ENCODE results near the gene AQP2.

DNA sequence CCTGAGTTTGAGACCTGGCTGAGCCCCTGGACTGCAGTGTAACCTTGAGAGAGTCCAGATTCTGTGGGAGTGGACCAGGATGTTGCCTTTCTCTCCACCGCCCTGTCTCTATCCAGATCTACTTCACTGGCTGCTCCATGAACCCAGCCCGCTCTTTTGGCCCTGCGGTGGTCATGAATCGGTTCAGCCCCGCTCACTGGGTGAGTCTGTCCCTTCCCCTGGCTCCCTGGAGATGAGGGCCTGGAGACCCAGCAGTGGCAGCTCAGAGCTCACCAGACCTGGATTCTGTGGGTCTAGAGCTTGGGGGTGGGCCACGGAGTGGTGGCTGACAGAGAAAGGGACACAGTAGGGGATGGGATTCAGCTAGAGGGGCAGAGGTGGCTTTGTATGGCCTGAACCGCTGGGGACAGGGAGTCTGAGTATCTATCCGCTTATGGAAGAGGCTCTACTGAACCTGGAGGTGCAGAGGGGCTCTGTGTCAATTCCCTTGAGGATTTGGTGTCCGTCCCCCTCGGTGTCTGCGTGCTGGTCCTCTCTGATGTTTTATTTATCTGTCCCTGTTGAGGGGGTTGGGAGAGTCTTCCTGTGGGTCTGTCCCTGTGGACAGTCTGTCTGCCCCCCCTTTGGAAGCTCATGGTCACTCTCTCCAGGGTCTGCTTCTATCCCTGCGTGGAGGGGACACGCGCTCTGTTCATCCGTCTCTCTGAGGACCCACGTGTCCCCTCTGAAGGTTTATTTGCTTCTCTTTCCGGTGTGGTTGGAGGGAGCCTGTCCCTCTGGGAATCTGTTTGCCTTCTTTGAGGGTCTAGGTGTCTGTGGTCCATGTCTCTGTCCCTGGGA, 13.7 kb downstream of the AQP2 start:
- TF ChIP-seq, protein P1, sequence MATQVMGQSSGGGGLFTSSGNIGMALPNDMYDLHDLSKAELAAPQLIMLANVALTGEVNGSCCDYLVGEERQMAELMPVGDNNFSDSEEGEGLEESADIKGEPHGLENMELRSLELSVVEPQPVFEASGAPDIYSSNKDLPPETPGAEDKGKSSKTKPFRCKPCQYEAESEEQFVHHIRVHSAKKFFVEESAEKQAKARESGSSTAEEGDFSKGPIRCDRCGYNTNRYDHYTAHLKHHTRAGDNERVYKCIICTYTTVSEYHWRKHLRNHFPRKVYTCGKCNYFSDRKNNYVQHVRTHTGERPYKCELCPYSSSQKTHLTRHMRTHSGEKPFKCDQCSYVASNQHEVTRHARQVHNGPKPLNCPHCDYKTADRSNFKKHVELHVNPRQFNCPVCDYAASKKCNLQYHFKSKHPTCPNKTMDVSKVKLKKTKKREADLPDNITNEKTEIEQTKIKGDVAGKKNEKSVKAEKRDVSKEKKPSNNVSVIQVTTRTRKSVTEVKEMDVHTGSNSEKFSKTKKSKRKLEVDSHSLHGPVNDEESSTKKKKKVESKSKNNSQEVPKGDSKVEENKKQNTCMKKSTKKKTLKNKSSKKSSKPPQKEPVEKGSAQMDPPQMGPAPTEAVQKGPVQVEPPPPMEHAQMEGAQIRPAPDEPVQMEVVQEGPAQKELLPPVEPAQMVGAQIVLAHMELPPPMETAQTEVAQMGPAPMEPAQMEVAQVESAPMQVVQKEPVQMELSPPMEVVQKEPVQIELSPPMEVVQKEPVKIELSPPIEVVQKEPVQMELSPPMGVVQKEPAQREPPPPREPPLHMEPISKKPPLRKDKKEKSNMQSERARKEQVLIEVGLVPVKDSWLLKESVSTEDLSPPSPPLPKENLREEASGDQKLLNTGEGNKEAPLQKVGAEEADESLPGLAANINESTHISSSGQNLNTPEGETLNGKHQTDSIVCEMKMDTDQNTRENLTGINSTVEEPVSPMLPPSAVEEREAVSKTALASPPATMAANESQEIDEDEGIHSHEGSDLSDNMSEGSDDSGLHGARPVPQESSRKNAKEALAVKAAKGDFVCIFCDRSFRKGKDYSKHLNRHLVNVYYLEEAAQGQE (IDR thresholded peaks at IDR 0.05; ENCODE audit: low read depth), result no peak
- TF ChIP-seq SIN3A (IDR thresholded peaks at IDR 0.05; ENCODE audit: low read depth) (no peak), POLR2A (IDR thresholded peaks at IDR 0.05; ENCODE audit: borderline replicate concordance, extremely low read depth, insufficient read depth, insufficient read length) (no peak), EZH2 (IDR thresholded peaks at IDR 0.05) (no peak), POLR2AphosphoS5 (IDR thresholded peaks at IDR 0.05; ENCODE audit: low read depth, low read length) (no peak), FOSL1 (IDR thresholded peaks at IDR 0.05; ENCODE audit: low read depth) (no peak), CEBPB (IDR thresholded peaks at IDR 0.05; ENCODE audit: low read depth) (no peak), RAD21 (IDR thresholded peaks at IDR 0.05; ENCODE audit: low read depth) (no peak), EZH2phosphoT487 (IDR thresholded peaks at IDR 0.05; ENCODE audit: borderline replicate concordance) (no peak), JUND (IDR thresholded peaks at IDR 0.05) (no peak)
- TF ChIP-seq, protein P2, sequence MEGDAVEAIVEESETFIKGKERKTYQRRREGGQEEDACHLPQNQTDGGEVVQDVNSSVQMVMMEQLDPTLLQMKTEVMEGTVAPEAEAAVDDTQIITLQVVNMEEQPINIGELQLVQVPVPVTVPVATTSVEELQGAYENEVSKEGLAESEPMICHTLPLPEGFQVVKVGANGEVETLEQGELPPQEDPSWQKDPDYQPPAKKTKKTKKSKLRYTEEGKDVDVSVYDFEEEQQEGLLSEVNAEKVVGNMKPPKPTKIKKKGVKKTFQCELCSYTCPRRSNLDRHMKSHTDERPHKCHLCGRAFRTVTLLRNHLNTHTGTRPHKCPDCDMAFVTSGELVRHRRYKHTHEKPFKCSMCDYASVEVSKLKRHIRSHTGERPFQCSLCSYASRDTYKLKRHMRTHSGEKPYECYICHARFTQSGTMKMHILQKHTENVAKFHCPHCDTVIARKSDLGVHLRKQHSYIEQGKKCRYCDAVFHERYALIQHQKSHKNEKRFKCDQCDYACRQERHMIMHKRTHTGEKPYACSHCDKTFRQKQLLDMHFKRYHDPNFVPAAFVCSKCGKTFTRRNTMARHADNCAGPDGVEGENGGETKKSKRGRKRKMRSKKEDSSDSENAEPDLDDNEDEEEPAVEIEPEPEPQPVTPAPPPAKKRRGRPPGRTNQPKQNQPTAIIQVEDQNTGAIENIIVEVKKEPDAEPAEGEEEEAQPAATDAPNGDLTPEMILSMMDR (IDR thresholded peaks at IDR 0.05 in 2 of 3, conservative IDR thresholded peaks at IDR 0.05 in 1 of 3; ENCODE audit: borderline replicate concordance in 1 of 3, insufficient read depth in 1 of 3, low read depth in 2 of 3, low read length in 2 of 3), result no peak
- TF ChIP-seq, protein P3, sequence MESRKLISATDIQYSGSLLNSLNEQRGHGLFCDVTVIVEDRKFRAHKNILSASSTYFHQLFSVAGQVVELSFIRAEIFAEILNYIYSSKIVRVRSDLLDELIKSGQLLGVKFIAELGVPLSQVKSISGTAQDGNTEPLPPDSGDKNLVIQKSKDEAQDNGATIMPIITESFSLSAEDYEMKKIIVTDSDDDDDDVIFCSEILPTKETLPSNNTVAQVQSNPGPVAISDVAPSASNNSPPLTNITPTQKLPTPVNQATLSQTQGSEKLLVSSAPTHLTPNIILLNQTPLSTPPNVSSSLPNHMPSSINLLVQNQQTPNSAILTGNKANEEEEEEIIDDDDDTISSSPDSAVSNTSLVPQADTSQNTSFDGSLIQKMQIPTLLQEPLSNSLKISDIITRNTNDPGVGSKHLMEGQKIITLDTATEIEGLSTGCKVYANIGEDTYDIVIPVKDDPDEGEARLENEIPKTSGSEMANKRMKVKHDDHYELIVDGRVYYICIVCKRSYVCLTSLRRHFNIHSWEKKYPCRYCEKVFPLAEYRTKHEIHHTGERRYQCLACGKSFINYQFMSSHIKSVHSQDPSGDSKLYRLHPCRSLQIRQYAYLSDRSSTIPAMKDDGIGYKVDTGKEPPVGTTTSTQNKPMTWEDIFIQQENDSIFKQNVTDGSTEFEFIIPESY (IDR thresholded peaks at IDR 0.05; ENCODE audit: extremely low read depth, insufficient replicate concordance, low read length), result no peak

All from HCT116 (cell line).